ENCODE results near the gene CHD9.

The CHD9 gene

DNA sequence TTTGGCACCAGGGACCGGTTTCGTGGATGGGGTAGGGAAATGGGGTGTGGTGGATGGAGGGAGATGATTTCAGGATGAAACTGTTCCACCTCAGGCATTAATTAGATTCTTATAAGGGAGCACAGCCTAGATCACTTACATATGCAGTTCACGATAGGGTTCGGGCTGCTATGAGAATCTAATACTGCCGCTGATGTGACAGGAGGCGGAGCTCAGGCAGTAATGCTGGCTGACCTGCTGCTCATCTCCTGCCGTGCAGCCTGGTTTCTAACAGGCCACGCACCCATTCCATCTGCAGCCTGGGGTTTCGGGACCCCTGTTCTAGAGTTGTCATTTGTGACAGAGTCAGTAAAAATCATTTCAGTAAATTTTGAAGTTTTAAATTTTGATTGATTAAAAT lies 99.7 kb downstream of the CHD9 start:
- Histone ChIP-seq H3K4me3 (ENCODE audit: low read depth, low read length) (peak overlapping the region; percentile 5), H3K27me3 (no peaks in the 10 kb centered on the region), H3K9me3 (no peaks in the 10 kb centered on the region), H3K36me3 (peaks cover 20% of the 10 kb centered on the region), H3K4me1 (peaks cover 11% of the 10 kb centered on the region)
- no peak for TF ChIP-seq CTCF (IDR thresholded peaks at IDR 0.05; ENCODE audit: low read depth, low read length)
- DNase-seq, result peak; percentile 49

DNA sequence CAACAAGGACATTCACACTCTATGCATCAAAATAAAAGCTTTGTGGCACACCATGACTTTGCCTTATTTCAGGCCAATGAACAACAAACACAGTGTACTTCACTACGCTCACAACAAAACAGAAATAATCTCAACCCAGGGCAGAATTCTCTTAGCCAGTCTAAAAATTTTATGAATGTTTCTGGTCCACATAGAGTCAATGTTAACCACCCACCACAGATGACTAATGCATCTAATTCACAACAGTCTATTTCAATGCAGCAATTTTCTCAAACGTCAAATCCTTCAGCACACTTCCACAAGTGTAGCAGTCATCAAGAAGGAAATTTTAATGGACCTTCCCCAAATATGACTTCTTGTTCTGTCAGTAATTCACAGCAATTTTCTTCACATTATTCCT lies 101.7 kb downstream of the CHD9 start:
- no peak for TF ChIP-seq CTCF (IDR thresholded peaks at IDR 0.05; ENCODE audit: low read depth, low read length)
- DNase-seq, result no peak

GRCh38 chr16:53159781-53160436 lies 105.1 kb downstream of the CHD9 start:
- peak; percentile 86 for TF ChIP-seq CTCF (IDR thresholded peaks at IDR 0.05; ENCODE audit: low read depth, low read length)
- Histone ChIP-seq H3K4me1 (no peaks in the 10 kb centered on the region), H3K4me3 (ENCODE audit: low read depth, low read length) (no peak overlapping the region), H3K9me3 (no peaks in the 10 kb centered on the region), H3K36me3 (peaks cover 22% of the 10 kb centered on the region), H3K27me3 (no peaks in the 10 kb centered on the region)
- peak; percentile 15 for DNase-seq

More for the DNA sequence above, 101.7 kb downstream of the CHD9 start:
- no peak overlapping the region for H3K4me3 ChIP-seq (ENCODE audit: low read depth, low read length)
- no peaks in the 10 kb centered on the region for H3K9me3 ChIP-seq
- H3K36me3 ChIP-seq, result peaks cover 22% of the 10 kb centered on the region
- no peaks in the 10 kb centered on the region for H3K27me3 ChIP-seq
- peaks cover 11% of the 10 kb centered on the region for H3K4me1 ChIP-seq

DNA sequence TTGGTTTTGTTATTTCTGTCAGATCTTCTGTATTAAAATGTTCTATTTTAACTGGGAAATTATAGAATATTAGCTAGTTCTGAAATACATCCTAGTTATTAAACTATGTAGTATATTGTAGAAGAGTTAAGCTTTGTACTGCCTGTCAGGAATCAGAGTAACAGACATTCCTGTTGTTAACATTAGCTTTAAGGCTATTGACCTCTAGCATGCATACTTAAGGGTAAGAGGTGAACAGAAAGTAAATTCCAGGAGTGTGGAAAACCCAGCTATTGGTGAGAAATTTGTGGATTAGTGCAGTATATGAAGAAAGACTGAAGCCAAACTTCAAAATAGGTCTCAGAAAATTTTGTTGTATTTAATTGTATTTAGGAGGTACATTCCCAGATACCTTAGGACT lies 111.3 kb downstream of the CHD9 start:
- no peak for TF ChIP-seq CTCF (IDR thresholded peaks at IDR 0.05; ENCODE audit: low read depth, low read length)
- no peaks in the 10 kb centered on the region for H3K36me3 ChIP-seq
- DNase-seq, result no peak
- H3K9me3 ChIP-seq, result no peaks in the 10 kb centered on the region
- H3K4me3 ChIP-seq (ENCODE audit: low read depth, low read length), result no peak overlapping the region
- H3K27me3 ChIP-seq, result no peaks in the 10 kb centered on the region
- no peaks in the 10 kb centered on the region for H3K4me1 ChIP-seq

- no peak overlapping the region for H3K4me3 ChIP-seq (ENCODE audit: low read depth, low read length)
- H3K36me3 ChIP-seq, result no peaks in the 10 kb centered on the region
These were observed 114.0 kb downstream of the CHD9 start for GRCh38 chr16:53168744-53169143.

More at GRCh38 chr16:53168744-53169143, 114.0 kb downstream of the CHD9 start:
- Histone ChIP-seq H3K4me1 (no peaks in the 10 kb centered on the region), H3K9me3 (no peaks in the 10 kb centered on the region), H3K27me3 (no peaks in the 10 kb centered on the region)
- DNase-seq, result no peak
- no peak for TF ChIP-seq CTCF (IDR thresholded peaks at IDR 0.05; ENCODE audit: low read depth, low read length)
